Urinary bladder (tissue), 4 donors: Measurements from ENCODE around the gene KIAA0232. TPM values are rescaled to one million over a fixed set of nuclear protein-coding genes. Genes with fewer than 3 reads are reported as not detected.
A peak's percentile ranks its signal among the peaks of the same experiment; 100 is the strongest.

Experiments
- DNase-seq: peaks from one replicate; pipeline ENCODE4 v3.0.0-alpha.2; 2015; ENCODE audit errors: extremely low spot score
- H3K27ac ChIP-seq: one replicate; pipeline ENCODE4 v1.5.1; 2013; ENCODE audit warnings: low read depth, mild to moderate bottlenecking, moderate library complexity
- H3K36me3 ChIP-seq: one replicate; pipeline ENCODE4 v1.6.1; 2013; ENCODE audit warnings: mild to moderate bottlenecking, moderate library complexity; ENCODE audit not compliant: insufficient read depth
- H3K4me1 ChIP-seq: one replicate; pipeline ENCODE4 v1.6.1; 2013; ENCODE audit warnings: mild to moderate bottlenecking, moderate library complexity; ENCODE audit not compliant: insufficient read depth
- H3K4me3 ChIP-seq: one replicate; pipeline ENCODE4 v1.5.1; 2013; ENCODE audit warnings: low read depth, low read length
- WGBS: extraction: QIAGEN DNeasy Blood & Tissue Kit; methylation state at CpG from one replicate; pipeline ENCODE4 v1.1.7; 2013; 5-methylcytosine and 5-hydroxymethylcytosine counted together
- polyA plus RNA-seq: library from polyadenylated mRNA; stranded (reverse); fragments of 200-250 nt; gene quantifications from one replicate; pipeline ENCODE4 v1.2.3, GENCODE V29; 2013
- total RNA-seq: library from RNA; depleted of rRNA; stranded (reverse); fragments of >200 nt; gene quantifications from one replicate; pipeline ENCODE4 v1.2.3, GENCODE V29; 2014
- donor health status: healthy with polysubstance abuse.
- donor health status: healthy.

The KIAA0232 gene, protein sequence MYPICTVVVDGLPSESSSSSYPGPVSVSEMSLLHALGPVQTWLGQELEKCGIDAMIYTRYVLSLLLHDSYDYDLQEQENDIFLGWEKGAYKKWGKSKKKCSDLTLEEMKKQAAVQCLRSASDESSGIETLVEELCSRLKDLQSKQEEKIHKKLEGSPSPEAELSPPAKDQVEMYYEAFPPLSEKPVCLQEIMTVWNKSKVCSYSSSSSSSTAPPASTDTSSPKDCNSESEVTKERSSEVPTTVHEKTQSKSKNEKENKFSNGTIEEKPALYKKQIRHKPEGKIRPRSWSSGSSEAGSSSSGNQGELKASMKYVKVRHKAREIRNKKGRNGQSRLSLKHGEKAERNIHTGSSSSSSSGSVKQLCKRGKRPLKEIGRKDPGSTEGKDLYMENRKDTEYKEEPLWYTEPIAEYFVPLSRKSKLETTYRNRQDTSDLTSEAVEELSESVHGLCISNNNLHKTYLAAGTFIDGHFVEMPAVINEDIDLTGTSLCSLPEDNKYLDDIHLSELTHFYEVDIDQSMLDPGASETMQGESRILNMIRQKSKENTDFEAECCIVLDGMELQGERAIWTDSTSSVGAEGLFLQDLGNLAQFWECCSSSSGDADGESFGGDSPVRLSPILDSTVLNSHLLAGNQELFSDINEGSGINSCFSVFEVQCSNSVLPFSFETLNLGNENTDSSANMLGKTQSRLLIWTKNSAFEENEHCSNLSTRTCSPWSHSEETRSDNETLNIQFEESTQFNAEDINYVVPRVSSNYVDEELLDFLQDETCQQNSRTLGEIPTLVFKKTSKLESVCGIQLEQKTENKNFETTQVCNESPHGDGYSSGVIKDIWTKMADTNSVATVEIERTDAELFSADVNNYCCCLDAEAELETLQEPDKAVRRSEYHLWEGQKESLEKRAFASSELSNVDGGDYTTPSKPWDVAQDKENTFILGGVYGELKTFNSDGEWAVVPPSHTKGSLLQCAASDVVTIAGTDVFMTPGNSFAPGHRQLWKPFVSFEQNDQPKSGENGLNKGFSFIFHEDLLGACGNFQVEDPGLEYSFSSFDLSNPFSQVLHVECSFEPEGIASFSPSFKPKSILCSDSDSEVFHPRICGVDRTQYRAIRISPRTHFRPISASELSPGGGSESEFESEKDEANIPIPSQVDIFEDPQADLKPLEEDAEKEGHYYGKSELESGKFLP (N-terminal part only)
- 32.8 TPM for total RNA-seq
- 18.8 TPM for polyA plus RNA-seq

DNA sequence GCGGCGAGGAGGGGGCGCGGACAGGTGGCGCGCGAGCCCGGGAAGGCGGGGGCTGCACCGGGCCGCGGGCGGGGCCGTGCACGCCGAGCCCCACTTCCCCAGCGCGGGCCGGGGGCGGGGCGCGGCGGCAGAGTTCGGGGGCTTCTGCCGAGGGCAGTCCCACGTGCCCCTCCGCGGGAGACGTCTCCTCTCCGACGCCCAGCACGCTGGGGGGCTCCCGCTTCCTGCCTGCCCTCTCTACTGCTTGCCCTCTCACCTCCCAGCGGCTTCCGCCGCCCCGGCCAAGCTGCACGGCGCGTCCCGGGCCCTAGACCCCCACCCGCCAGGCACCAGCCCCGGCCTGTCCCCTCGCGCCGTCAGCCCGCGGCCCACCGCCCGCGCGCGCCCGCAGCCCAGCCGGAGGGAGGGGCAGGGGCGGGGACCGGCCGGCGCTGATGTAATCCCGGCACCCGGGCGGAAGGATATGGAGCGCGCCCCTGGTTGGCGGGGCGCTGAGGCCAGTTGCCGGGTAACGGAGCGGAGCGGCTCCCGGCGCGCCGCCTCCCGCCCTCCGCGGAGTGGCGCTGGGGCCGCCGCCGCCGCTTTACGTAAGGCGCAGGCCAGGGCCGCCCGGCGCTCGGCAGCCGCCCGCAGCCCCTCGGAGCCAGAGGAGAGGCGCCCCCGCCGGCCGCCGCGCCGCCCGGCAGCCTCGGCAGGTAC, at the start of gene KIAA0232:
KIAA0232 (plus strand) TSS at position 581 of the 699 bp plus-strand sequence. CDS start 41,727 bp downstream, outside the sequence.
- Histone ChIP-seq H3K4me3 (peak within 1 kb of the TSS; percentile 100), H3K4me1 (no peaks in the 10 kb centered on the region), H3K36me3 (peaks cover 2% of the 10 kb centered on the region), H3K27ac (peak within 1 kb of the TSS; percentile 100)
- WGBS, result under 1% methylated on average over 100 of the region's 100 CpGs
- DNase-seq, result peak; percentile 70

DNA sequence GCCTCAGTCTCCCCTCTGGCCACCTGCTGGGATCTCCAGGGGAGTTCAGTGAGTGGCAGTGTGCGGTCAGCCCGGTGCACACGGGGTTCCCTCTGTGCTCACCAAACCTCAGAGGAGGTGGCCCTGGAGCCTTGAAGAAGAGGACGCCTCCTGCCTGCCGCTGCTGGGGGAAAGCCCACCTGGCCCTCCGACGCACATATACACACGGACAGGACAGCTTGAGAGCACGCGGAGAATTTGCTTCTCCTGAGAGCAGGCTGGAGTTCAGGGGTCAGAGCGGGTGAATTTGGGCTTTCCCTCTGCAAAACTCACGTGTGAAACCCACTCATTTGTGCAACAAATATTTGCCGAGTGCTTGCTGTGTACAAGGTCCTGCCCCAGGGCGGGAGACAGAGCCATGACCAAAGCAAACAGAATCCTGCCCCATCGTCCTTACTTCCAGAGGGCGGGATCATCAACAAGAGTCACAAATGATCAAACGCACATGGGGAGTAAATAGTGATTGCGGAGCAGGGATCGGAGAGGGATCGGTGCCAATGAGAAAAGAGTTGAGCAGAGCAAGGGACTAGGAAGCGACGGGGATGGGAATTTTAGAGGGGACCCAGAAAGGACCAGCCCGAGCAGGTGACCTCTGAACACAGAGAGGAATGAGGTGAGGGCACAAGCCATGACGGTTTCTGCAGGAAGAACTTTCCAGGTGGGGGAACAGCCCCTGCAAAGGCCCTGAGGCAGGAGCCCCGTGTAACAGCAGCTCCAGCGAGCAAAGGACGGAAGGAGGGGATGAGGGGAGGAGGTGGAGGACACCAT, 49.0 kb upstream of the KIAA0232 start:
- no peak overlapping the region for H3K27ac ChIP-seq
- 88% methylated on average over 27 of the region's 27 CpGs for WGBS
- DNase-seq, result no peak
- no peaks in the 10 kb centered on the region for H3K36me3 ChIP-seq
- no peaks in the 10 kb centered on the region for H3K4me1 ChIP-seq
- H3K4me3 ChIP-seq, result no peak overlapping the region

DNA sequence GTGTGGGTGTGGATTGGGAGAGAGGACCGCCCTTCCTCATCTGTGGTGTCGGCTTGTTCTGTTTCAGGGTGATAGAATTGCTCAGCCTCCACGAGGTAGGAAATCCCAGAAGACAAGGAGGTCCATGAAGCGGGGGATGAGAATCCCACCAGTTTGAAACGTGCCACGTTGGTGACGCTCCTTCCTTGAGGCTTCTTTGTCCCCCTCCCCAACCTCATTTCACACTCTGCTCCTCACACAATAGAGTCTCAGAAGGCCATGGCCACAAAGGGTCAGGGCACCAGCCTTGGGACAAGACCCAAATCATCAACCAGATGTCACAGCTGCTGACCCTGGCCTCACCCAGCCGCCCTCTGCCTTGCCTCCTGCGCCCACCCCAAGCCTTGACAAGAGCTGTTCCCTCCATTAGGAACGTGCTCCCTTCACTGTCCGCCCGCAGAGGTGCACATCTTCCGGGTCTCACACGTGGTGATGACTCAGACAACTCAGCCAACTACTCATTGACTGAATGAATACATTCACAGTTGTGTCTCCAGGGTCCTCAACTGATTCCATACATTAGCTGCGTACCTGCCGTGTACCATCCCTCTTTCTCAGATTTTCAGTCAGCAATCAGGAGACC, 48.3 kb upstream of the KIAA0232 start:
- WGBS, result 87% methylated on average over 16 of the region's 16 CpGs

DNA sequence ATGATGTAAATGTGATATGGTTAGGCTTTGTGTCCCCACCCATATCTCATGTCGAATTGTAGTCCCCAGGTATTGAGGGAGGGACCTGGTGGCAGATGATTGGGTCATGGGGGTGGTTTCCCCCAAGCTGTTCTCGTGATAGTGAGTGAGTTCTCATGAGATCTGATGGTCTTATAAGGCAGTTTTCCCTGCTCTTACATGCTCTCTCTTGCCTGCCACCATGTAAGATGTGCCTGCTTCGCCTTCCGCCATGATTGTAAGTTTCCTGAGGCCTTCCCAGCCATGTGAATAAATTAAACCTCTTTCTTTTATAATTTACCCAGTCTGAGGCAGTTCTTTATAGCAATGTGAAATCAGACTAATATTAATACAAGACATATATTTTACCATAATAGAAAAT, 42.6 kb upstream of the KIAA0232 start:
- H3K4me1 ChIP-seq, result no peaks in the 10 kb centered on the region
- no peak overlapping the region for H3K27ac ChIP-seq
- H3K4me3 ChIP-seq, result no peak overlapping the region
- 84% methylated on average over 4 of the region's 4 CpGs for WGBS
- H3K36me3 ChIP-seq, result no peaks in the 10 kb centered on the region
- DNase-seq, result no peak

More for the DNA sequence above, 48.3 kb upstream of the KIAA0232 start:
- DNase-seq, result no peak
- Histone ChIP-seq H3K36me3 (no peaks in the 10 kb centered on the region), H3K4me3 (no peak overlapping the region), H3K4me1 (no peaks in the 10 kb centered on the region), H3K27ac (no peak overlapping the region)

DNA sequence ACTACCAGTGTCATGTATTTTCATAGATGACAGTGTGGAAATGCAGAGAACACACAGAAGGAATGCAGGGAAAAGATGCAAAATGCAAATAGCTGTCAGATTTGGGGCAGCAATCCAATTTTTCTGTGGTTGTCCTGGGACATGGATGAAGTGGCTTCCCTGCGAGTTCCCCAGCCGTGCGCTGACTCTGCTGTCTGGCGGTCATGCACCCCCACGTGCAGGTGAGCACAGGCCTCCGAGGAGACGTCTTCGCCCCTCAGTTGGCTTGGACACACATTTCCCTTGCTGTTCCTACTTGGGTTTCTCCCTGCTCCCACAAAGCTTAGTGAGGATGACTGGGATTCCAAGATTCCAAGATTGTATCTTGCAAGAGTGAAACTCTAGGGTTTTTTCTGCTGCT, 42.2 kb upstream of the KIAA0232 start:
- no peak overlapping the region for H3K27ac ChIP-seq
- 89% methylated on average over 8 of the region's 8 CpGs for WGBS
- no peak overlapping the region for H3K4me3 ChIP-seq
- no peak for DNase-seq
- H3K36me3 ChIP-seq, result no peaks in the 10 kb centered on the region
- H3K4me1 ChIP-seq, result no peaks in the 10 kb centered on the region

DNA sequence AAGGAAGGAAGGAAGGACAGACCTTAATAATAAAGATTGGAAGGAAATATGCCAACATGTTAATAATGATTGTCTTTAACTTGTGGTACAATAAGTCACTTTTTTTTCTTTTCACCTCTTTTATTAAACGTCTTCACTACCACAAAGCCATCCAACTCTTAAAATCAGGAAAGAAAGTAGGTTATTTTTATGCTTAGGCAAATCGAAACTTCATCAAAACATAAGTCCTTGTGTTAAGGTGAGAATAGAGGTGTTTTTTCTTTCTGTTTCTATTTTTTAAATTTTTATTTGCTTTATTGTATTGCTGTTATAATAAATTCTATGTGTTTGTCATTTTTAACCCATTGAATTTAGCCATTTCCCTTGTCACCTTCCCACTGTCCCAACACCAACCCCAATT, 40.0 kb upstream of the KIAA0232 start:
- H3K4me1 ChIP-seq, result no peaks in the 10 kb centered on the region
- no peak overlapping the region for H3K27ac ChIP-seq
- 69% methylated on average over 2 of the region's 2 CpGs for WGBS
- DNase-seq, result no peak
- no peak overlapping the region for H3K4me3 ChIP-seq
- no peaks in the 10 kb centered on the region for H3K36me3 ChIP-seq

DNA sequence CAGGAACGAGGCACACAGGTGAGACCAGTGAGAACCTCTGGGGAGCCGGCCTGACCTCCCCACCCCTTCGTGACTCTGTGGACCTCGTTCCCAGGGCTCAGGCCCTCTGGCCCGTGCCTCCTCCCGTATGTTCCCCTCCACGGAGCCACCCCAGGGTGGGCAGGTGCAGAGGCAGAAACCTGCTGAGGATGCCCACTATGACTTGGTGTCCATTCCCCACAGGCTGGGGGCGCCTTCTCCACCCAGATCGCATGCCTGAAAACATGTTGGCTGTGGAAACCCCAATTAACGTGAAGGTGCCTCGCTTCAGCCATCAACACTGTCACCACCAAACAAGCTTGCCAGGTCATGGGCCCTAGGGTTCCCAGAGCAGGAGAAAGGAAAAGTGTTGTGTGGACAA, 39.5 kb upstream of the KIAA0232 start:
- Histone ChIP-seq H3K27ac (no peak overlapping the region), H3K4me1 (no peaks in the 10 kb centered on the region), H3K36me3 (no peaks in the 10 kb centered on the region), H3K4me3 (no peak overlapping the region)
- WGBS, result 75% methylated on average over 11 of the region's 11 CpGs
- no peak for DNase-seq

DNA sequence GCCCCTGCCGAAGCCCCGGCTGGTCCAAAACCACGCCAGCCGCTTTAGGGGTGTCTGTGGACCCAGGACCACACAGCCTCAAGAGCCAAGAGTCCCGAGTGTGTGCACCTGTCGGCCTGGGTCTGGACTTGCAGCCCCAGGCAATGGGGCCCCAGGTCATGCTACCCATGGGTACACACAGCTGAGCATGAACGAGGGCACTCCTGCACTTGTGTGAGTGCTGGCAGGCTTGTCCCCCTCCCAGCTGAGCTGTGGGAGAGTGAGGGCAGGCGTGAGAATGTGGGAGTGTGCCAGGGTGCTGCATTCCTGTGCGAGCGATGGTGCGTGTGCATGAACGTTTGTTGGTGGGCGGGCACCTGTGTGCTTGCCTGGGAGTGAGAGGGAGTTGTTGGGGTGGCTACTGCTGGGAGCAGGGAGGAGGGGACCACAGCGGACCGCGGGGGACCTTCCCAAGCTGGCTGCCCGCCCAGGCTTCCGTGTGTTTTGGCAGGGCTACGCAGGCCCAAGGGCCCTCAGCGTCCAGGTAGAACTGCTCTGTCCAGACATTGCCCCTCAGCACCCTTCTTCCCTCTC, 35.7 kb upstream of the KIAA0232 start:
- H3K4me3 ChIP-seq, result no peak overlapping the region
- WGBS, result 55% methylated on average over 20 of the region's 20 CpGs

DNA sequence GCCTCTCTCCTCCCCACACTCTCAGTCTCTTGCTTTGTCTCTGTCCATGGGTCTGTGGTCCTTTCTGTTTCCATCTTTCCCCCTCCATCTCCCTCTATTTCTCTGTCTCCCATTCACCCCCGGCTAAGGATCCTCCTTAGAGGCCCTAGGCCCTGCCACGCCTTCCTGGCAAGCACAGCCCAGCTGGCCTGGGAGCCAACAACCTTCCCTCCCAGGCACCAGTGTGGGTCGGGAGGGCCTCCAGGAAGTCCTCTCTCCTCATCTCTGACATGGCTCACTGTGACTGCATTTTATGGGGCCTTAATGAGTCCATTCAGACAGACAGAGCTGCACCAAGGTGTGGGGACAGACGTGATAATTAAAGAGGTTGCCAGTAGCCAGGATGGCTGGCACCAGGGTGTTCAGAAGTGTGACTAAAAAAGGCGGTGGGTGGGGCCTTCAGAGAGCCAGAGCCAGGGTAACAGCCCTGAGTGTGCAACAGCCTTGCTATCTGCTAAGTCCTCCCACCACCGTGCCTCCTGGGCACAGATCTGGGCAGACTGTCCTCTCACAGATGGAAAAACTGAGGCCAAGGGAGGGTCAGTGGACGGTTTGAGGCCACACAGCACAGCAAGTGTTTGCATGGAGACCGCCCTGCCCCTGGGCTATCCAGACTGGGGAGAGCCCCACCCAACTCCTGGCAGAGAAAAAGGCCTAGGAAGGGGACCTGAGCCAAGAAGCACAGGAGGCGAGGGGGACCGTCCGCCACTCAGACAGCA, 35.1 kb upstream of the KIAA0232 start:
- no peaks in the 10 kb centered on the region for H3K4me1 ChIP-seq
- H3K4me3 ChIP-seq, result no peak overlapping the region
- H3K36me3 ChIP-seq, result no peaks in the 10 kb centered on the region
- DNase-seq, result no peak
- H3K27ac ChIP-seq, result no peak overlapping the region
- WGBS, result 56% methylated on average over 11 of the region's 11 CpGs

More for the DNA sequence above, 35.7 kb upstream of the KIAA0232 start:
- H3K36me3 ChIP-seq, result no peaks in the 10 kb centered on the region
- H3K27ac ChIP-seq, result no peak overlapping the region
- H3K4me1 ChIP-seq, result no peaks in the 10 kb centered on the region
- peak; percentile 37 for DNase-seq

DNA sequence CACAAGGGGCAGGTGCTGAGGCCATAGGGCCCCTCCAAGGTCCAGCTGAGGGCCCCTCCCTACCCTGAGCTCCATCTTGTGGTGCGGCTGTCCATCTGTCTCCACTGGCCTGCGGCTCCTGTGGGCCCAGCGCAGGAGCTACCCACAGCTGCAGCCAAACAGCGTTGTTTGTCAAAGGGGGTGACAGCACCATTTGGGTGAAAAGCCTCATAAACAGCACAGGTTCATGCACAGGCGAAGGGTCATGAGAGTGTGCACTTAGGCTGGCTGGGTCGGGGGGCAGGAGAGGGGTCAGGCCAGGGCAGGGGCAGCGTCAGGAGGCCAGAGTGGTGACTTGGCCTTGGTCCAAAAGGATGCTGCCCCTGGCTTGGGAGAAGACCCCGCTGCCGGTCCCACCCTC, 34.2 kb upstream of the KIAA0232 start:
- no peak overlapping the region for H3K27ac ChIP-seq
- DNase-seq, result no peak
- WGBS, result 90% methylated on average over 9 of the region's 9 CpGs

DNA sequence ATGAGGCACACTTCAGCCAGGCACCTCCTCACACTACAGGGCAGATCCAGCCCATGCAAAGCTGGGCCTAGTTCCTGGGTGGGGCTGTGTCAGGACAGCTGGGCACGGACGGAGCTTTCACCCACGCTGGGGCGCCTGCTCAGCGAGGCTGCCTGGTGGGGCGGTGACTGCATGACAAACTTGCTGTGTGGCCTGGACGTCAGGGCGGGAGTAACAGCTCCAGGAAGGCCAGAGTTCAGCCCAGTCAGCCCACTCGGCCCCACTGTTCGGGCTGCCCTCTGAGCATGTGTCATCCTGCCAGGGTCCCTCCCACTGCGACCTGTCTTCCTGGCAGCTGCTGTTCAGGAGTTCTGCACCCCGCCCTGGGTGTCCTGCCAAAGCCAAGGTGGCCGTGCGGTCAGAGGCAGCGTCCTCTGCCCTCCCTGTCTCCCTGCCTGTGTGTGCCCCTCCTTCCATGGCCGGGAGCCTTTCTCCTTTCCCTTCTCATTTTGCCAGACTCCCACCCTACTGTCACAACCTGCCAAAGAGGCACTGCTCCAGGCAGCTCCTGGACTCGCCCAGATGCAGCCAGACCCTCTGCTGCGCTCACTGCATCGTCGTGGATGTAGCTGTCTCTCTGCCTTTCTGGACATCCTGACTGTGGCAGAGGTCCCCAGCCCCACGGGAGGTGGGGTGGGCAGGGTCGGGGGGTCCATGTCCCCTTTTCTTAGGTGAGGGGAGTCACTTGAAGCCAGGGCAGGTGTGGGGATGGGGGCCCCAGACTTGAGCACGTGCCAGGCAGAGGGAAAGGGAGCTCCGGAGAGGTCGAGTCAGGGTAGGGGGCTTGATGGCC, 33.0 kb upstream of the KIAA0232 start:
- Histone ChIP-seq H3K27ac (peak overlapping the region; percentile 13), H3K4me3 (no peak overlapping the region), H3K4me1 (no peaks in the 10 kb centered on the region), H3K36me3 (no peaks in the 10 kb centered on the region)
- 46% methylated on average over 25 of the region's 25 CpGs for WGBS
- no peak for DNase-seq

More for the DNA sequence above, 34.2 kb upstream of the KIAA0232 start:
- Histone ChIP-seq H3K4me3 (no peak overlapping the region), H3K4me1 (no peaks in the 10 kb centered on the region), H3K36me3 (no peaks in the 10 kb centered on the region)
